Measurements from ENCODE around the gene CBX3. TPM values are rescaled to one million over a fixed set of nuclear protein-coding genes. Genes with fewer than 3 reads are reported as not detected.
"Not testable (repeated sequence)": the region's sequence is repeated elsewhere in the genome, so short reads cannot be mapped to it uniquely, and the experiment has no call there.

Gene CBX3
- total and polyA plus RNA-seq, 10 of the 15 experiments (the other 5 are each of a cell fraction or from before 2014, with no cell fraction given), result 153 to 307 (median 225) TPM

DNA sequence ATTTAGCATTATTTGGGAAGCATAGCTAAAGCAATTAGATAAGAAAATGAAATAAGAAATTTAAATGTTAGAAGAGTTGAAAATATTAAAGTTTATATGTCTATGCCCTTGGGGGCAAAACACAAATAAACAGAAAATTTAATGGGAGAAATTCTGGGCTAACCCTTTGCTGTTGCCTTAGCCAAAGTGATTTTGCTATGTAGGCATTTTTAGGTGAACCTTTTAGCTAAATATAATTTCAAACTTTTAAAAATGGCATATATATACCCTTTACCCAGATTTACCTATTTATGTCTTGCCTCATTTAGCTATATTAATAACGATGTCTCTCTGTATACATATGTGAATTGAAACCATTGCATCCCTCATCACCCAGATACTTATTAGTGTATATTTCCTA is 29.5 kb upstream of the CBX3 start (continued):
- TF ChIP-seq, protein P1, sequence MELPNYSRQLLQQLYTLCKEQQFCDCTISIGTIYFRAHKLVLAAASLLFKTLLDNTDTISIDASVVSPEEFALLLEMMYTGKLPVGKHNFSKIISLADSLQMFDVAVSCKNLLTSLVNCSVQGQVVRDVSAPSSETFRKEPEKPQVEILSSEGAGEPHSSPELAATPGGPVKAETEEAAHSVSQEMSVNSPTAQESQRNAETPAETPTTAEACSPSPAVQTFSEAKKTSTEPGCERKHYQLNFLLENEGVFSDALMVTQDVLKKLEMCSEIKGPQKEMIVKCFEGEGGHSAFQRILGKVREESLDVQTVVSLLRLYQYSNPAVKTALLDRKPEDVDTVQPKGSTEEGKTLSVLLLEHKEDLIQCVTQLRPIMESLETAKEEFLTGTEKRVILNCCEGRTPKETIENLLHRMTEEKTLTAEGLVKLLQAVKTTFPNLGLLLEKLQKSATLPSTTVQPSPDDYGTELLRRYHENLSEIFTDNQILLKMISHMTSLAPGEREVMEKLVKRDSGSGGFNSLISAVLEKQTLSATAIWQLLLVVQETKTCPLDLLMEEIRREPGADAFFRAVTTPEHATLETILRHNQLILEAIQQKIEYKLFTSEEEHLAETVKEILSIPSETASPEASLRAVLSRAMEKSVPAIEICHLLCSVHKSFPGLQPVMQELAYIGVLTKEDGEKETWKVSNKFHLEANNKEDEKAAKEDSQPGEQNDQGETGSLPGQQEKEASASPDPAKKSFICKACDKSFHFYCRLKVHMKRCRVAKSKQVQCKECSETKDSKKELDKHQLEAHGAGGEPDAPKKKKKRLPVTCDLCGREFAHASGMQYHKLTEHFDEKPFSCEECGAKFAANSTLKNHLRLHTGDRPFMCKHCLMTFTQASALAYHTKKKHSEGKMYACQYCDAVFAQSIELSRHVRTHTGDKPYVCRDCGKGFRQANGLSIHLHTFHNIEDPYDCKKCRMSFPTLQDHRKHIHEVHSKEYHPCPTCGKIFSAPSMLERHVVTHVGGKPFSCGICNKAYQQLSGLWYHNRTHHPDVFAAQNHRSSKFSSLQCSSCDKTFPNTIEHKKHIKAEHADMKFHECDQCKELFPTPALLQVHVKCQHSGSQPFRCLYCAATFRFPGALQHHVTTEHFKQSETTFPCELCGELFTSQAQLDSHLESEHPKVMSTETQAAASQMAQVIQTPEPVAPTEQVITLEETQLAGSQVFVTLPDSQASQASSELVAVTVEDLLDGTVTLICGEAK (IDR thresholded peaks at IDR 0.05; ENCODE audit: borderline replicate concordance), result no peak
- TF ChIP-seq ZNF274 (IDR thresholded peaks at IDR 0.05; ENCODE audit: insufficient read depth, insufficient read length) (no peak), JUND (IDR thresholded peaks at IDR 0.05; ENCODE audit: low read depth, low read length) (no peak)
- TF ChIP-seq, protein P2, sequence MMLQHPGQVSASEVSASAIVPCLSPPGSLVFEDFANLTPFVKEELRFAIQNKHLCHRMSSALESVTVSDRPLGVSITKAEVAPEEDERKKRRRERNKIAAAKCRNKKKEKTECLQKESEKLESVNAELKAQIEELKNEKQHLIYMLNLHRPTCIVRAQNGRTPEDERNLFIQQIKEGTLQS (IDR thresholded peaks at IDR 0.05; ENCODE audit: borderline replicate concordance, extremely low read depth, low read depth, low read length), result no peak
- TF ChIP-seq, protein P3, sequence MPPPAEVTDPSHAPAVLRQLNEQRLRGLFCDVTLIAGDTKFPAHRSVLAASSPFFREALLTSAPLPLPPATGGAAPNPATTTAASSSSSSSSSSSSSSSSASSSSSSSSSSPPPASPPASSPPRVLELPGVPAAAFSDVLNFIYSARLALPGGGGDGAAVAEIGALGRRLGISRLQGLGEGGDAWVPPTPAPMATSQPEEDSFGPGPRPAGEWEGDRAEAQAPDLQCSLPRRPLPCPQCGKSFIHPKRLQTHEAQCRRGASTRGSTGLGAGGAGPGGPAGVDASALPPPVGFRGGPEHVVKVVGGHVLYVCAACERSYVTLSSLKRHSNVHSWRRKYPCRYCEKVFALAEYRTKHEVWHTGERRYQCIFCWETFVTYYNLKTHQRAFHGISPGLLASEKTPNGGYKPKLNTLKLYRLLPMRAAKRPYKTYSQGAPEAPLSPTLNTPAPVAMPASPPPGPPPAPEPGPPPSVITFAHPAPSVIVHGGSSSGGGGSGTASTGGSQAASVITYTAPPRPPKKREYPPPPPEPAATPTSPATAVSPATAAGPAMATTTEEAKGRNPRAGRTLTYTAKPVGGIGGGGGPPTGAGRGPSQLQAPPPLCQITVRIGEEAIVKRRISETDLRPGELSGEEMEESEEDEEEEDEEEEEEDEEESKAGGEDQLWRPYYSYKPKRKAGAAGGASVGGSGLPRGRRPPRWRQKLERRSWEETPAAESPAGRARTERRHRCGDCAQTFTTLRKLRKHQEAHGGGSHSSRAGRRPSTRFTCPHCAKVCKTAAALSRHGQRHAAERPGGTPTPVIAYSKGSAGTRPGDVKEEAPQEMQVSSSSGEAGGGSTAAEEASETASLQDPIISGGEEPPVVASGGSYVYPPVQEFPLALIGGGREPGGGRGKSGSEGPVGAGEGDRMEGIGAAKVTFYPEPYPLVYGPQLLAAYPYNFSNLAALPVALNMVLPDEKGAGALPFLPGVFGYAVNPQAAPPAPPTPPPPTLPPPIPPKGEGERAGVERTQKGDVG (CRISPR knock-in tag; IDR thresholded peaks at IDR 0.05), result no peak

DNA sequence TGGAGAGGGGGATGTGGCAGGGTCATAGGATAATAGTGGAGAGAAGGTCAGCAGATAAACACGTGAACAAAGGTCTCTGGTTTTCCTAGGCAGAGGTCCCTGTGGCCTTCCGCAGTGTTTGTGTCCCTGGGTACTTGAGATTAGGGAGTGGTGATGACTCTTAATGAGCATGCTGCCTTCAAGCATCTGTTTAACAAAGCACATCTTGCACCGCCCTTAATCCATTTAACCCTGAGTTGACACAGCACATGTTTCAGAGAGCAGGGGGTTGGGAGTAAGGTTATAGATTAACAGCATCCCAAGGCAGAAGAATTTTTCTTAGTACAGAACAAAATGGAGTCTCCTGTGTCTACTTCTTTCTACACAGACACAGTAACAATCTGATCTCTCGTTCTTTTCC is 25.6 kb upstream of the CBX3 start:
- H3K27ac ChIP-seq (ENCODE audit: control insufficient read depth, insufficient read depth); H3K4me2 ChIP-seq (ENCODE audit: control insufficient read depth, insufficient read depth); H3K36me3 ChIP-seq (ENCODE audit: control insufficient read depth in 2 of 2, insufficient read depth in 2 of 2, low read length in 1 of 2); DNase-seq (ENCODE audit: low read depth, low spot score); POLR2A ChIA-PET; RAD21 ChIA-PET (ENCODE audit: unreplicated experiment); in situ Hi-C loops (cut with MboI); H3K79me2 ChIP-seq (ENCODE audit: control insufficient read depth, insufficient read depth, low read length); FAIRE-seq; H3K9ac ChIP-seq (ENCODE audit: control insufficient read depth, insufficient read depth, low read length); CTCF ChIA-PET; H2AFZ ChIP-seq (ENCODE audit: control insufficient read depth, low read depth, low read length); H4K20me1 ChIP-seq (ENCODE audit: control insufficient read depth, insufficient read depth); H3K27me3 ChIP-seq (replicated peaks in 1 of 2; ENCODE audit: control insufficient read depth in 2 of 2, insufficient read depth in 2 of 2, low read length in 1 of 2); H3K4me1 ChIP-seq (ENCODE audit: control insufficient read depth, insufficient read depth, low read length); BruUV-seq (replicated peaks); intact Hi-C loops (cut with micrococcal nuclease; ENCODE audit: unreplicated experiment); H3K4me3 ChIP-seq; ATAC-seq; H3K9me3 ChIP-seq (replicated peaks; ENCODE audit: control insufficient read depth, insufficient read depth, low read length); SMC1A ChIA-PET (ENCODE audit: uncharacterized antibody, unreplicated experiment): not testable (repeated sequence)
- 92% methylated on average over 1 of the region's 4 CpGs for WGBS (ENCODE audit: insufficient coverage, insufficient replicate concordance, low lambda C conversion rate, missing lambda C conversion rate)

DNA sequence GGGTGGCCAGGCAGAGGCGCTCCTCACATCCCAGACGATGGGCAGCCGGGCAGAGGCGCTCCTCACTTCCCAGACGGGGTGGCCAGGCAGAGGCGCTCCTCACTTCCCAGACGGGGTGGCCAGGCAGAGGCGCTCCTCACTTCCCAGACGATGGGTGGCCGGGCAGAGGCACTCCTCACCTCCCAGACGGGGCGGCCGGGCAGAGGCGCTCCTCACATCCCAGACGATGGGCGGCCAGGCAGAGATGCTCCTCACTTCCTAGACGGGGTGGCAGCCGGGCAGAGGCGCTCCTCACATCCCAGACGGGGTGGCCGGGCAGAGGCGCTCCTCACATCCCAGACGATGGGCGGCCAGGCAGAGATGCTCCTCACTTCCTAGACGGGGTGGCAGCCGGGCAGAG is 24.8 kb upstream of the CBX3 start:
- WGBS (ENCODE audit: insufficient coverage, insufficient replicate concordance, low lambda C conversion rate, missing lambda C conversion rate), result 100% methylated on average over 10 of the region's 26 CpGs
- H3K4me1 ChIP-seq (ENCODE audit: control insufficient read depth, insufficient read depth, low read length); H3K27me3 ChIP-seq (replicated peaks in 1 of 2; ENCODE audit: control insufficient read depth in 2 of 2, insufficient read depth in 2 of 2, low read length in 1 of 2); H3K79me2 ChIP-seq (ENCODE audit: control insufficient read depth, insufficient read depth, low read length); FAIRE-seq; H2AFZ ChIP-seq (ENCODE audit: control insufficient read depth, low read depth, low read length); BruUV-seq (replicated peaks); ATAC-seq; CTCF ChIA-PET; RAD21 ChIA-PET (ENCODE audit: unreplicated experiment); DNase-seq (ENCODE audit: low read depth, low spot score); H3K4me2 ChIP-seq (ENCODE audit: control insufficient read depth, insufficient read depth); H3K27ac ChIP-seq (ENCODE audit: control insufficient read depth, insufficient read depth); H4K20me1 ChIP-seq (ENCODE audit: control insufficient read depth, insufficient read depth); H3K4me3 ChIP-seq; H3K9ac ChIP-seq (ENCODE audit: control insufficient read depth, insufficient read depth, low read length); intact Hi-C loops (cut with micrococcal nuclease; ENCODE audit: unreplicated experiment); H3K9me3 ChIP-seq (replicated peaks; ENCODE audit: control insufficient read depth, insufficient read depth, low read length); H3K36me3 ChIP-seq (ENCODE audit: control insufficient read depth in 2 of 2, insufficient read depth in 2 of 2, low read length in 1 of 2); POLR2A ChIA-PET; in situ Hi-C loops (cut with MboI); SMC1A ChIA-PET (ENCODE audit: uncharacterized antibody, unreplicated experiment): not testable (repeated sequence)

Data from GM12878 (cell line).